HEK293T (cell line): Measurements from ENCODE around the gene ADAMTS17.

Source experiments
- CTCF ChIA-PET: fragments of 350-600 bp; formaldehyde crosslinking; extraction: SDS; loops from one replicate; lab custom pipeline; 2021; ENCODE audit warnings: antibody characterized with exemption, inconsistent platforms; lab: Yijun Ruan, JAX
- POLR2A ChIA-PET: fragments of 350-600 bp; formaldehyde crosslinking; extraction: SDS; loops from one replicate; lab custom pipeline; 2020; ENCODE audit warnings: antibody characterized with exemption, inconsistent platforms; lab: Yijun Ruan, JAX
- DNase-seq: peaks from one replicate; pipeline ENCODE4 v3.0.0; 2012; ENCODE audit warnings: mixed read lengths; ENCODE audit errors: extremely low spot score
- ARNT ChIP-seq: fragments of 450-650 bp; IDR thresholded peaks from 2 replicates; pipeline ENCODE4 v1.6.1; 2017; ENCODE audit warnings: mild to moderate bottlenecking
- BHLHE40 ChIP-seq: fragments of 450-650 bp; IDR thresholded peaks from 2 replicates; pipeline ENCODE4 v1.6.1; 2016; ENCODE audit warnings: mild to moderate bottlenecking, moderate library complexity, borderline replicate concordance
- CTBP1 ChIP-seq: fragments of 450-650 bp; IDR thresholded peaks from 2 replicates; pipeline ENCODE4 v1.6.1; 2016; ENCODE audit warnings: borderline replicate concordance
- ELF4 ChIP-seq: fragments of 450-650 bp; IDR thresholded peaks from 2 replicates; pipeline ENCODE4 v1.6.1; 2017; ENCODE audit warnings: antibody characterized with exemption
- FOXA1 ChIP-seq: fragments of 450-650 bp; IDR thresholded peaks from 2 replicates; pipeline ENCODE4 v1.6.1; 2016; ENCODE audit warnings: mild to moderate bottlenecking
- FOXK2 ChIP-seq: fragments of 450-650 bp; IDR thresholded peaks from 2 replicates; pipeline ENCODE4 v1.6.1; 2016; ENCODE audit warnings: mild to moderate bottlenecking
- FOXM1 ChIP-seq: fragments of 450-650 bp; IDR thresholded peaks from 2 replicates; pipeline ENCODE4 v1.6.1; 2017; ENCODE audit warnings: mild to moderate bottlenecking, borderline replicate concordance
- HDGF ChIP-seq: fragments of 450-650 bp; IDR thresholded peaks from 2 replicates; pipeline ENCODE4 v1.6.1; 2017; ENCODE audit warnings: antibody characterized with exemption, borderline replicate concordance
- L3MBTL2 ChIP-seq: fragments of 450-650 bp; conservative IDR thresholded peaks from 2 replicates; pipeline ENCODE4 v1.6.1; 2016; ENCODE audit warnings: mild to moderate bottlenecking
- LEF1 ChIP-seq: fragments of 450-650 bp; IDR thresholded peaks from 2 replicates; pipeline ENCODE4 v1.6.1; 2017; ENCODE audit warnings: mild to moderate bottlenecking, borderline replicate concordance
- NFRKB ChIP-seq: fragments of 450-650 bp; IDR thresholded peaks from 2 replicates; pipeline ENCODE4 v1.6.1; 2016; ENCODE audit warnings: mild to moderate bottlenecking, moderate library complexity
- PKNOX1 ChIP-seq: fragments of 450-650 bp; IDR thresholded peaks from 2 replicates; pipeline ENCODE4 v1.6.1; 2016
- SP1 ChIP-seq: fragments of 450-650 bp; IDR thresholded peaks from 2 replicates; pipeline ENCODE4 v1.6.1; 2017
- SUZ12 ChIP-seq: fragments of 450-650 bp; IDR thresholded peaks from 2 replicates; pipeline ENCODE4 v1.6.1; 2016; ENCODE audit warnings: mild to moderate bottlenecking
- TARDBP ChIP-seq: fragments of 450-650 bp; IDR thresholded peaks from 2 replicates; pipeline ENCODE4 v1.6.1; 2016
- ZNF384 ChIP-seq: fragments of 450-650 bp; IDR thresholded peaks from 2 replicates; pipeline ENCODE4 v1.6.1; 2016

Gene ADAMTS17

GRCh38 chr15:100001405-100001804, 340.4 kb downstream of the ADAMTS17 start:
- POLR2A ChIA-PET, result no interaction called here
- DNase-seq, result no peak
- TF ChIP-seq ELF4, result no peak
- no peak for TF ChIP-seq NFRKB
- no peak for TF ChIP-seq FOXM1
- TF ChIP-seq CTBP1, result no peak
- no peak for TF ChIP-seq LEF1
- TF ChIP-seq SUZ12, result no peak
- TF ChIP-seq TARDBP, result no peak
- no peak for TF ChIP-seq ARNT
- no peak for TF ChIP-seq FOXK2
- TF ChIP-seq BHLHE40, result no peak
- no peak for TF ChIP-seq FOXA1
- TF ChIP-seq SP1, result no peak
- no peak for TF ChIP-seq ZNF384
- TF ChIP-seq HDGF, result no peak
- CTCF ChIA-PET, result no interaction called here

- ChIA-PET POLR2A (no interaction called here), CTCF (no interaction called here)
- no peak for DNase-seq
- no peak for TF ChIP-seq ZNF384
- no peak for TF ChIP-seq ARNT
- TF ChIP-seq HDGF, result no peak
- TF ChIP-seq SP1, result no peak
- no peak for TF ChIP-seq FOXA1
- no peak for TF ChIP-seq L3MBTL2
- no peak for TF ChIP-seq CTBP1
- no peak for TF ChIP-seq FOXK2
- no peak for TF ChIP-seq ELF4
- TF ChIP-seq LEF1, result no peak
- TF ChIP-seq BHLHE40, result no peak
- TF ChIP-seq NFRKB, result no peak
Measured at GRCh38 chr15:99999282-100000070, 342.3 kb downstream of the ADAMTS17 start.

- no peak for DNase-seq
- POLR2A ChIA-PET, result no interaction called here
- CTCF ChIA-PET, result no interaction called here
- TF ChIP-seq CTBP1 (no peak), FOXM1 (no peak), SP1 (no peak), ZNF384 (no peak), HDGF (no peak), LEF1 (no peak)
Measured at GRCh38 chr15:99998661-99999101, 343.1 kb downstream of the ADAMTS17 start.

- TF ChIP-seq PKNOX1, result no peak
- no peak for TF ChIP-seq BHLHE40
- TF ChIP-seq ELF4, result no peak
- no peak for TF ChIP-seq TARDBP
- no peak for TF ChIP-seq FOXA1
- no peak for TF ChIP-seq CTBP1
- no peak for TF ChIP-seq HDGF
- TF ChIP-seq NFRKB, result no peak
- no peak for TF ChIP-seq FOXM1
- TF ChIP-seq SUZ12, result no peak
- TF ChIP-seq FOXK2, result no peak
- TF ChIP-seq LEF1, result no peak
- no peak for TF ChIP-seq ZNF384
- no peak for TF ChIP-seq L3MBTL2
- TF ChIP-seq SP1, result no peak
- no peak for TF ChIP-seq ARNT
- no peak for DNase-seq
- POLR2A ChIA-PET, result no interaction called here
- CTCF ChIA-PET, result interaction anchor here (1.1 kb wide), 1 partner anchor 14 kb away, joined by 3 read pairs; no protein-coding TSS in a partner anchor
Measured at GRCh38 chr15:99997112-99997651, 344.6 kb downstream of the ADAMTS17 start.

- CTCF ChIA-PET, result interaction anchor here (1.1 kb wide), 1 partner anchor 13 kb away, joined by 3 read pairs; no protein-coding TSS in a partner anchor
- DNase-seq, result no peak
- POLR2A ChIA-PET, result interaction anchor here (0.6 kb wide), 1 partner anchor 173 kb away, joined by 3 read pairs; no protein-coding TSS in a partner anchor
- no peak for TF ChIP-seq SP1
- no peak for TF ChIP-seq BHLHE40
- TF ChIP-seq LEF1, result no peak
- TF ChIP-seq TARDBP, result no peak
- no peak for TF ChIP-seq SUZ12
- TF ChIP-seq FOXM1, result no peak
- TF ChIP-seq ZNF384, result no peak
Measured at GRCh38 chr15:99996660-99997059, 345.1 kb downstream of the ADAMTS17 start.

- ChIA-PET POLR2A (no interaction called here), CTCF (interaction anchor here (0.6 kb wide), 1 partner anchor 14 kb away, joined by 4 read pairs; no protein-coding TSS in a partner anchor)
- TF ChIP-seq NFRKB (no peak), FOXM1 (no peak), TARDBP (no peak), LEF1 (no peak), ZNF384 (no peak), CTBP1 (no peak), PKNOX1 (no peak), ELF4 (no peak), L3MBTL2 (no peak)
- DNase-seq, result no peak
Measured at GRCh38 chr15:99995543-99995942, 346.2 kb downstream of the ADAMTS17 start.
